ENCODE data around the gene TEX38.

GRCh38 chr1:46652321-46653100, 19.1 kb upstream of the TEX38 start:
- TF ChIP-seq EZH2phosphoT487 (IDR thresholded peaks at IDR 0.05; ENCODE audit: insufficient read depth, low read depth) (no peak), EZH2 (IDR thresholded peaks at IDR 0.05; ENCODE audit: insufficient read depth, poor library complexity, severe bottlenecking) (no peak)
